Measurements from ENCODE around the gene CLSTN2.
A peak's percentile ranks its signal among the peaks of the same experiment; 100 is the strongest.

CLSTN2 gene

DNA sequence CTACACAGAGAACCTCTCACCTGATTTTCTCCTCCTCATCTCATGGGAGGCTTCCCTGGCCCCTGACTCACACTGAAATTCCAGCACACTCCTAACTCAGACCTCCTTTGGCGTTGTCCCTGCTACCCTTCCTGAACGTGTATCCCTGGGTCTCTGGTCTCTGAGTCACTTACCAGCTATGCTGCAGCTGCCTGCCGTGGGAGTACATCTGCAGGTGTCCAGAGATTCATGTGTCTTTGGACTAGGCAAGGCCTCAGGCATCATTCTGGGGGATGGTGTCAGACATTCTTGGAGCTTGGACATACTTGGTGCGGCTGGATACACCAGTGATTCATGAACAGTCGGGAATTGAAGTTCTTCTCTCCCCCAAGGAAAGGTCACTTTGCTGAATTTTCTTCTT is 594.1 kb downstream of the CLSTN2 start:
- DNase-seq: peak; percentile 85

DNA sequence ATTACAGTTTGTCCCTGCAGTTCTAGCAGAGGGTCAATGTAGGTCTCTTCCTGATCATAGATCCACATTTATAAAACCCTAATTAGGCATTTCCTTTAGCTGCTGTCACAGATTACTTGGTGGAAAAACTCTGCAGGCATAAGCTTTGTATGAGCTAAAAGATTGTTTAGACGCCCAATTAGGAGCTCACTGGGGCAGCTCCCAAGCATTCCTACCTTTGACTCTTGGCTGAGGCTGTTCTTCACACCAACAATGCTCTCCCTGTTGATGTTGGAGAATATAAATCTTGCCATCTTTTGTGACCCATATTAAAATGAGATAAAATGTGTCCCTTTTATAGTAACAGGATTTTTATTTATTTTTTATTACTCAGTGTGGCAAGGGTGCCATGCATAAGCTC is 594.6 kb downstream of the CLSTN2 start:
- no peak for DNase-seq

DNA sequence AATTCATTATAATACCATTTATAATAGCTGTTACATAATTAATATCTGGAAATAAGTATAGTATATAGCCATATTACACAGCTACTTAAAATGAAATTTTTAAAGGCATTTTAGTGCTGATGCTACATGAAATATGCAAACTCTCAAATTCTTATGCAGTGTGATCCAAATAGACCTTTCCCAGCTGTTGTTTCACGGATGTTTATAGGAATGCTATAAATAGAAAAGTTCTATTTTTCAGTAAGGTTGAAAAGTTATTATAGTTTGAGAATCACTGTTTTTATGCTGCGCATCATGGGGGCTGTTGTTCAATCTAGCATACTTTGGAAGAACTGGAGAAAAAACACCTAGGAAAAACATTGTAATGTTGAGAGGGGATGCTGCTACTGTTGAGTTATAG is 595.1 kb downstream of the CLSTN2 start:
- no peak for DNase-seq

DNA sequence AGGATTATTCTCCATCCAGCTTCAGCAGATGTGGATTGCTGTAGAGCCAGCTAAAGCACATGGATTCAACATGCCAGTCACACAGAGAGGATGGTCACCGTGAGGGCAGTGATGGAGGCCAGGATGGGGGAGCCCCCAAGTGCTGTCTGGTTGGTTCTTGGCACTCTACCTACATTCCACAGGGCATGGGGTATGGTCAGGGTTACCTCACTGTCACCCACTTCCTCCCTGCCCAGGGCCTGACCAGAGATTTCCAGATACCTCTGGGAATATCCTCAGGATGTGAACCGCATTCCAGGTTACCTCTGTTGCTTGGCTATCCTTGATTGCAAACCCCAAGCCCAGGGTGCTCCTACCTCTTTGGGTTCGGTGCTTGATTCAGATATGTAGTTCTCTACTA is 595.6 kb downstream of the CLSTN2 start:
- DNase-seq: no peak

DNA sequence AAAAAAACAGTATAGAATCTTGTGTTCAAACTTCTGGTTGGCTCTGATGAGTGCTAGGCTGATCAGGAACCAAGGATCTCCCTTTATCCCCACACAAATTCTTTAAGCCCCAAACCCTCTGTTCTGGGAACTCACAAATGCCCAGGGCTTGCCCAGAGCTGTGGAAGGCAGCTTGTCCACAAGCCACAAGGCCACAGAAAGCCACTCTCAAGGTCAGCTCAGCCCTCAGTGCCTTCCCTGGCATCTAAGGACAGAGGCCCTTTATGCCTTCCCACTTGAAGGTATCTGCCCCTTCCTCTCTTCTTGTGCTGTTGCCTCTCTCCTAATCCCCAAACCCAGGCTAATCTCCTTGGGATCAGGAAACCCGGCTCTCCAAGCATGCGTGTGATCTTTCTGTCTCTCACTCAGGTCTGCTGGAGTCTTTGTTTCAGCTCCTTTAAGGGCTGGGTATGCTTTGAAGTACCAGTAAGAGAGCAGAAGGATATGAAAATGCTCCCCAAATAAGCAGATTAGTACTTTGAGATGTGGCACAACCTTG is 597.9 kb downstream of the CLSTN2 start:
- DNase-seq: no peak

DNA sequence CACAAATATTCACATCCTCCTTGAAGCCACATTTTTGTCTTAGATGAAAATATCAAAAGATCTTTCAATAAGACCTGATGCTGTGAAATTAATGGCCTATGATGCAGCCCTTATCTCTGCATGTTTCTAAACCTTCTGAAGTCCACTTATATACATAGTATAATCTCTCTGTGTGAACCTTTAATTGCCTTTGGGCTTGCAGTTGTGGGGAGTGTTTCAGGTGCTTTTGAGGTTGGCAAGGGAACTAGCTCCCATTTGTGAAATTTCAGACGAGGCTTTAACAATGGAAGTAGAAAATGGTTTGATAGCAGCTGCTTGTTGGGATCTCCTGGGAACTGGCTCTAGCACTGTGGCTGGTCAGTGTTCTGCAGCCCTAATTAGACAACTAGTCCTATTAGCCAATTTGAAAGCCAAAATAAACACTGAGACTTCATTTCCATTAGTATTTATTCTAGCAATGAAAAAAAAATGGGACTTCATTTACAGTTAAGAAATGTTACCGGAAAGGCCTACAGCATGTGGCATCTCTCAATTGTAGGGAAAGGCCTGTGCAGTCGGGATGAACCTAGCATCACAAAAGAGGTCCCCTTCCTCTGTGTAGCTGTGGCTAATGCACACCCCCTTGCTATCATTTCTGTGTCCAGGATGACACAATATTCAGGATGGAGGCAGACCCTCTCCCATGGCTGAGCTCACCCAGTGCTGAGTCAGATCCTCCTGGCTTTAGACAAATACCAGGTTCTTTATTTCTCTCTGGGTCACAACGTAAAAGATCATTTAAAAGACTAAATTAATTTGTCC is 602.1 kb downstream of the CLSTN2 start:
- DNase-seq: no peak

DNA sequence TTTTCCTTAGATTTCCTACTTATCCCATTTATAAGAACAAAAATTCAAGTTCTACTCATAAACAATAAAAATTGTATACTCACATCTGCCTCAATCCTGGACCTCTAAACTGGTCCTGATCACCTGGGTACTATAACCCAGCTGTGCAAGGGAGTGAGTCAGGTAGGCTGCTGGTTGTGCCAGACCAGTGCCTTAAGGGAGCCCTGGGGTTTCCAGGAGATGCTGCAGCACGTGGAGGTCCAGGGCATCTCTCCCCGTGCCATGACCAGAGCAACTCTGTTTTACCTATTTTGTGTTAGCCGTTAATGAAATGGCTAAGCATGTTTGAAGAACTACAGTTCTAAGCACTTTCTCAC is 602.7 kb downstream of the CLSTN2 start:
- no peak for DNase-seq

DNA sequence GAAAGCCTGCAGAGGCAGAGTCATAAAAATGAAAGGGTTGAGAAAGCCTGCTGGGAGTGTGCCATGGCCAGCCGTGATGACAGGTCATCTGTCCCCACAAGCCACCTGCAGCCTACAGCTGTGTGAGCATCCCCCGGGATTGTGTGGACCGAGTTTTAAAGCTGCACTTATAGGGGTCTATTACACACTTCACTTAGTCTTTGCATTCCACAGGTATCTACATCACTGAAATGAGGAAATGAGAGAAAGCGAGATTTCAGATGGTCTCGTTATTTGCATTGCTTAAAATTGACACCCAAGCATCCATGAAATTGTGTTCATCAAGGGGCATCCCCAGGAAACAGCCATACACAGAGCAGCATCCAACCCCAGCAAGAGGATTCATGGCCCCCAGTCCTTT is 605.3 kb downstream of the CLSTN2 start:
- no peak for DNase-seq

DNA sequence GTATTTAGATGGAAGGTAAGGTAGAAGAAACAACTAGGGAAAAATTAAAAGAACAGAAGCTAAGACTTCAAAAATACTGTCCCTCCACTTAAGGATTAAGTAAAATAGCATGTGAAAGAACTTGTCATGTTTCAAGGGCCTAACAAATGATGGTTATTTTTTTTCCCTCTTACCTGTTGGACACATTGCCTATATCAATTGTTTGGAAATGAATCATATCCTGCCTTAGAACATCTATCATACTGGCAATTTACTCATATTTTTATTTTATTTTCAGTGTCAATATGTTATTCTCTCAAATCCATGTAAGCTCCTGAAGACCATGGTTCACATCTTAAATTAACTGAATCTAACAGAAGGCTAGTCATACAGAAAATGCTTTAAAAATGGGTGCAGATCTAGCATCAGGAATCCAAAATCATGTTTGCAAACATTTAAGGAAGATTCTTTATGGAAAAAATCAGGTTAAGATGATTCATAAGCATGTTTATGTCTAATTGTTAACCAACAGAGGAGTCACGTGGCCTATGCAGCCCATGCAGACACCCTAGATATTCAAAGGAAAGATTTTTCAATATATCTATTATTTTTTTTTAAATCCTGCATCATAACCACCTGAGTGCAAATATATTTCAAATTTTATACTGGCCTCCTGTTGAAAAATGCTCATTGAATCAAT is 607.1 kb downstream of the CLSTN2 start:
- DNase-seq: no peak

DNA sequence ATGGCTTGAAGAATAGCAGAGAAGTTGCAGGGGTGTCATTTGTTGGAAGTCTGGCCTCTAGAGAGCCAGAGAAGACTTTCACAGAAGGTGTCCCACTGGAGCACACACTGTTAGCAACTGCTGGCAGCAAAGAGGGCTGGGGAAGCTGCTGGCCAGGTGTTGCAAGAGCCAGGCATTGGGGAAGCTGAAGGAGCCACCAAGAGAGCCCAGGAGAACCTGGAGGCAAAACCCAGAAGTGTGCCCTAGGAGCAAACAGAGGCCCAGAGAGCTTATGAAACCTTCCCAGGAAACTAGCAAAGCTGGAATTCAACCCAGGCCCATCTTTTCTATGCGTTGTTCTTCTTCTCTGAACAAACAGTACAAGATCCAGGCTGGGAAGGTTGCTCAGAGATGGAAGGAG is 610.2 kb downstream of the CLSTN2 start:
- no peak for DNase-seq

DNA sequence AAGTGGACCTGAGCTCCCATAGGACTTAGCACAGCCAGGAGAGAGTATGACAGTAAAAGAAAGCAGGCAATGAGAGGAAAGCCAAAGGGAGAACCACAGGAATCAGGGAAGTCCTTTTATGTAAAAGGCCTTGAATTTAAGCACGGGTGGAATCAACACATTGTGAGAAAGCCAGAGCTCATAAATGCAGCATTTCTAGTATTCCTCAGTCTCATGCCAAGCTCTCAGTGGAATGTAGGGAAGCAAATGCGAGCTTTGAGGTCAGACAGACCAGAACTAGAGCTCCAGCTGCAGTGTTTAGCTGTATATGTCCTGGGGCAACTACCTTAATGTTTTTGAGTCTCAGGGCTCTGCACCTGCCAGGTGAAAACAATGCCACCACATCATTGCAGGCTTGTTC is 610.8 kb downstream of the CLSTN2 start:
- no peak for DNase-seq

DNA sequence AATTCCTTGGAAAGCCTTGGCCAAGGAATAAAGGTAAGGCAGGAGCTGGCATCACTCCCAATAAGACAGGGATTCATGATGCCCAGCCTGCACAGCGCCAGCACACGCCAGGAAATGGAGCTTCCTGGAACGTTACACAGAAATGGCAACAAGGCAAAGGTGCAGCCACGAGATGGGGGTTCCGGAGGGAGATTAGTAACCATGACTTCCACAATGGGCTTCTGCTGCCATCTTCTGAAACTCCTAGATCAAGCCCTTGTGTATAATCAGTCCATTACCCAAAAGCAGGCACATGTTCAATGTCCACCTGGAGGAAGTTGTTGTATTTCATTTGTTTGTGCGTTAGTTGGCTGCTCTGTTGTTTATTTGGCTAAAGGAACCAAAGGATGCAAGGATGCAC is 611.7 kb downstream of the CLSTN2 start:
- DNase-seq: no peak

DNA sequence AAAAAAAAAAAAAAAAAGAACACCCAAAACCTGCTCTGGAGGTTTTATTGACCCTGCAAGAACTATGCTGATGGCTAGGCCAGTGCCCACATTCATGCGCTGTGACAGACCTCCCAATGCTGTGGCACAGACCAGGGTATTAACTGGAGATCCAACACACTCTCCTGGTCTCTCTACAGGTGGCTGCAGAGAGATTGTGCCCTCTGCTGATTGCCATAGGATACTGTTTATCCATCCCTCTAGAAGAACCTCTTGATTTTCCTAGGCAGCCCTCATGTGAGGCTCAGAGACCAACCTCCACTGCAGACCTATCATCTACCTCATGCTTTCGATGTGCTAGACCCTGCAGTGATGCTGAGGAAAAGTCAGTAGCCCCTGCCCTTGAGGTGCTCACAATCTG is 617.4 kb downstream of the CLSTN2 start:
- DNase-seq: no peak

DNA sequence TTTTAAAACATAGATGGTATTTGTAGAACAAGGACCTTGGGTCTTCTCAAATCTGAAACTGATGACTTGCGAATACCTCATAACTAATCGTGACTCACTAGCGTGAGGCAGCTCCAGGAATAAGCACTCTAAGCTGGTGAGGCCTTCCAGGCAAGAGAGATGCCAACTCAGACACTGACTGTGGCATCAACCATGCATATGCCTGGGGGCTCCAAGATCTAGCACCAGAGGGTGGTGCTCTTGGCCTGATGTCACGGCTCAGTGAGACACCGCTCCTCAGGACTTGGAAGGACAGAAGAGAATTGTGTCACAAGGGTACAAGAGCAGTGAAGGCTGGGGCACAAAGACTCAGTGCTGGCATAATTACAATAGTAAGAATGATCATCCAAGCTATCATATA is 617.9 kb downstream of the CLSTN2 start:
- peak; percentile 73 for DNase-seq

DNA sequence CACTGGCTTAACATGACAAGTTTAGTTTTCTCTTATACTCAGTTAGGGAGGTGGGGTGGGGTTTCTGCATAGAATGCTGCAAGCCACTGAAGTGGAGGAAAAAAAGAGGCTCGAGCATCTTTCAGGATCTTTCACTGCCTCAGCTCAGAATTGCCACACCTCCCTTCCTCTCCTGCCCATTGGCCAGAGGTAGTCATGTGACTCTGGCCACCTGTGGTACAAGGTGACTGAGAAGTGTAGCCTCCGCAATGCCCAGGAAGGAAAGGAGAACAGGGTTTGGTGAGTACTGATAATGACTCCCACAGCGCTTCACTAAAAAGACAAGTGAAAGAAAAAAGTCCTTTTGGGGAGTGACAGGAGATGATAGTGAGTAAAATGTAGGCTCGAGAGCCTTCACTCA is 618.6 kb downstream of the CLSTN2 start:
- DNase-seq: no peak

DNA sequence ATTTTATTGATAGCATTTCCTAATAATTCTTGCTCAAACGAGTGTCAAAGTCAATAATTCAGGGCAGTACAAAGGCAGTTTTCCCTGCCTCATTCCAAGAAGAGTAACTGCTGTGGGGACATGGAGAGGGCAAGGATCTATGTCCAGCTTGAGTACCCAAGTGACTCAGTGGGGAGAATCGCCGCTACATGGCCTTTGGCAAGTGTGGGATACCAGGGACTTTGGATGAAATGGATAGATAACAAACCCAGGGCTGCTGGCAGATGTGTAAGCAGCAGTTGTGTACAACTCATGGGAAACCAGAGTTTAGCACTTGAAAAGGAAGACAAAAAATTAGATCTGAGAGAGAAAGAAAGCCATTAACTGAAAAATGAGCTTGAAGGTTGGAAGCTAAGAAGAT is 620.7 kb downstream of the CLSTN2 start:
- no peak for DNase-seq

DNA sequence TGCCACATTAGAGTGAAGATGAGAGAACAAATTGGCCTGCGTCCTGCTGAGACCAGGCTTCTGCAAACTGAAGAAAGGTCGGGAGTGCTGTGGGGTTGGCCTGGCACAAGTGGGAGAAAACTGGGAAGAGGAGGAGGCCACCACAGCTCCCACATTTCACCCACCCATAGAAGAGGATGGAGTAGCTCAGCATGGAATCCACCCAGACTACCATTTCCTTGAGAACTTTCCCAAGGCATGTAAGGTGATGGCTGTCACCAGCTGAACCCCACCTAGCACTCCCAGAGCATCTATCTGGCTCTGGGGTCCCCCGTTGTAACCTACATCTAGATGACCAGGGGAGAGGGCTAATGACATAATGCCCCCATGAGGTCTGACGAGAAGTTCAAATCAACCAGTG is 622.5 kb downstream of the CLSTN2 start:
- DNase-seq: no peak

DNA sequence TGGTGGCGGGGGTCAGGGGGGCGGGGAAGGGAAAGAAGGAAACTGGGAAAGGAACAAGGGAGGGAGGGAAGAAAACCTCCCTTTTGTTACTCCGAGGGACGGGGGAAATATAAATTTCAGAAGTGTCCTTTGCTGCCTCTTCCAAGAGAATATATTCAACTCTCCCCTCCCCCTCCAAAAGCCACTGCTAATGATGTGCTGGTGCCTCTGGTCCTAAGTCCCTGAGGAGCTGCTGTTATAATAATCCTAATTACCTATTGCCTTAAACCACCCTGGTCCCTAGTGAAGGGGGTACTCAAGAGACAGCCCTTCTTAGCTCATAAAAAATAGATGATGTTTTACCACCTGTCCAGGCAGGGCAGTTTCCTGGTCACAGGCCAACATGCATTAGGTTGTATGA is 624.6 kb downstream of the CLSTN2 start:
- DNase-seq: no peak

DNA sequence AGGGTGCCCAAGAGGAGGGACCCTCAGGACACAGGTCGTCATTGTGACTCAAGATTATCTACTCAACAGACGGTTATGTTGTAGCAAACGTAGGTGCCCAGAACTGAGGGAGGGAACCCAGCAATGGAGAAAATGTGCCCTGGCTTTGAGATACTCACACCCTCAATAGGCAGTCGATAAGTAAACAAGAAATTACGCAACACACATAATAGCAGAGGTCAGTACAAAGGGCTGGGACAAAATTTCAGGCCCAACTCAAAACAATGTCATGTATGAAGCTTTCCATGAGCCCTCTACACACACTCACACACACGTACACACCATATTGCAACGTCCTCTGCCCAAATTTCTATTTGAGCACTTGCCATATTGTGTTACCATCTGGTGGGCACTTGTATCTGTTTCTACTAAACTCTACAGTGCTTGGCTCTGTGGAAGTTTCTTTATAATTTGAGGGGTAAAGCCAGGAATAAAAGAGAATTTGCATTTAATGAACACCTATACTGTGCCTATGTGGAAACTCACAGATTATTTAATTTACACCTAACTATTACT is 628.3 kb downstream of the CLSTN2 start:
- no peak for DNase-seq

DNA sequence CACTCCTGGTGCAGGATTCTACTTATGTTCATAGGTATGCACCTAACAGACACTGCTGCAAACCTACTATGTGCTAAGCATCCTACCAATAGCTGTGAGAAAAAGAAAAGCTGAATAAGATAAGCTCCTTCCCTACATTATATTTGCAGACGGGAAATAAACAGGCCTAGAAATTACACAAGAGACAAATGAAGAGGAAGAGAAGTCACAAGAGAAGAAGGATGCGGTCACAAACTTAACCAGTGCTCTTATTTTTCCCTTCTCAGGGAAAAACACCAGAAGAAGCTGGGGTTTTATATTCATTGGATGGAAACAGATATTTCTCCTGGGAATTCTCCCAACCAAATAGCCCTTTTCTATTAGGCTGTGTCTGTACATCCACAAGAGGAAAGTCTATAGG is 633.1 kb downstream of the CLSTN2 start:
- no peak for DNase-seq

DNA sequence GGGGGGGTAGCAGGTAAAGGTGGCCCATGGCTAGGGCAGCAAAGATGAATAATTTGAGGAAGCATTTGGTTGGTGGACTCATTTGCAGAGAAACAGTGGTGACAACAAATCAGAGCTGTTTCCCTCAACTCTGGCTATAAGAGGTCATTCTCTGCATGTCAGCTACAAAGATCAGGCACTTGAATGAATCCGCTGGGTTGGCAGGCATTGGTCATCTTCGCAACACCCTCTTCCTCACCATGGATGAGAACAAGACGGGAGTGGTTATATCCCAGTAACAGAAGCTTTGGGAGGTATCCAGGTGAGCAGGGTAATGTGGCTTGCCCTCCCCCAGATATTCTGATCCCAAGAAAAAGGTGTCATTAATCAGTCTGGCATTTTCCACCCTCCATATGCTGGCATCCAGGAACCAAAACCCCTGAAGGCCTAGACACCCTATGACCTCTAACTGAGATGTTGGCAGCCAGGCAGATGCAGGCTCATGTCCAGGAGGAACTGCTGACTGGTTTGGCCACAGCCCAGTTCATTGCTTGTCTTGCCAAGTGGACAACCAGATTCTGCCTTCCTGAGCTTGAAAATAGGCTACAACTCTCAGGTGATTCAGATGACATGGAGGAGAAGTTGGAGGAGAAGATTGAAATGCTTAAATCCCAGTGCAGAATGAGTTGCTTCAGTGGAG is 634.0 kb downstream of the CLSTN2 start:
- DNase-seq: no peak

DNA sequence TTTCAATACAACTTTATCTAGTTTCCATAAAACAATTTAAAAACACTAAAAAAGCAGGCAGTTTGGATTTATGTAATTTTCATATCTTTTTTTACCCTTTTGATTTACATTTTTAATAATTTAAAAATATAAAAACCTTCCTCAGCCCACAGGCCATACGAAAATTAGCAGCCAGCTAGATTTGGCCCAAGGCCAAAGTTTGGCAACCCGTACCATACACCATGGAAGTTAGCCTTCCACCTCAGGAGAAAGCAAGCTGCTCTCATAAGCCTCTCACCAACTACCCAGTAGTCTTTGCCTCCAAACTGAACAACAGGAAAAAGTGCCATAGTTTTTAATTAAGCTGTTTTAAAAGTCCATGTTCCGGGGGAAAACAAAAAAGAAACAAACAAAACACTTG is 635.6 kb downstream of the CLSTN2 start:
- DNase-seq: no peak

DNA sequence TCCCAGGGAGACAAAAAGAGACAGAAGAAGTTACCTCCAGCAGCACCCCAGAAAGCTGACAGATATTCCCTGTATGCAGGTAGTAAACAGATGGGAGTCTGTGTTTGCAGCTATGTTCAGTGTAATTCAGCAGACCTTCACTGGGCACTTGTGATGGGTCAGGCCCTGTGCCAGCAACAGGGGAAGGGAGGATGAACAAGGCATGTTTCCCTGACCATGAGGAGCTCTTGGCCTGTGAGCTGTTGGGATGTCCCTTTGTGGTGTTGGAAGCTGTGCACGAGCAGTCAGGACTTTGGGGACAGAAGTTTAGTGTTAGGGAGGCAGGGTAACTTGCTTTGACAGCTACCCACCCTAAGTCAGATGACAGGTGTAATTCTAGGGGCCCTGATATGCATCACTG is 636.9 kb downstream of the CLSTN2 start:
- no peak for DNase-seq

DNA sequence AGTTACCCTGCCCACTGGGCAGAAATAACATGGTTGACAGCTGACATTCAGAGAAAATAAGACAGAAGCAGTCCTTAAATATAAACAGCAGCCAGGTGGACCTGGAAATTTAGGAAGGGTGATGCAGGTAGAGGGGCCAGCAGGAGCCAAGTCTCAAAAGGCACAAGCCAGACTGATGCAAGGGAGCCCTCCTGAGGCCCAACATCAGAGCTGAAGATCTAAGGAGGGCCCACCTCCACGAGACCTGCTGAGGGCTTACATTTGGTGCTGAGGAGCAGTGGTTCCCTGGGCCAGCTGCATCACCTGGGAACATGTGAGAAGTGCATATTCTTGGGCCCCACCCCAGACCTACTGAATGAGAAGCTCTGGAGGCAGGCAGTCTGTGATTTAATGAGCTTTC is 637.3 kb downstream of the CLSTN2 start:
- no peak for DNase-seq
